Pulmonary artery endothelial cell (primary cell): ENCODE data around the gene TMEM179. TPM values are rescaled to one million over a fixed set of nuclear protein-coding genes. Genes with fewer than 3 reads are reported as not detected.
"Not testable (repeated sequence)": the region's sequence is repeated elsewhere in the genome, so short reads cannot be mapped to it uniquely, and the experiment has no call there.

Experiments
- DNase-seq: peaks from one replicate; pipeline ENCODE4 v3.0.0-alpha.2; 2011; ENCODE audit warnings: low read depth, low spot score
- total RNA-seq: library from RNA; depleted of rRNA; stranded (reverse); fragments of >200 nt; gene quantifications from 2 replicates; pipeline ENCODE4 v1.2.3, GENCODE V29; 2014

The TMEM179 gene
- 0.13 TPM in 1 of 2 replicates, not detected in the other for total RNA-seq

GRCh38 chr14:104604458-104605449, at the start of gene TMEM179:
TSS of gene TMEM179 (minus strand) at chr14:104604772. CDS start at chr14:104604741, 31 bp downstream.
- DNase-seq = no peak

DNA sequence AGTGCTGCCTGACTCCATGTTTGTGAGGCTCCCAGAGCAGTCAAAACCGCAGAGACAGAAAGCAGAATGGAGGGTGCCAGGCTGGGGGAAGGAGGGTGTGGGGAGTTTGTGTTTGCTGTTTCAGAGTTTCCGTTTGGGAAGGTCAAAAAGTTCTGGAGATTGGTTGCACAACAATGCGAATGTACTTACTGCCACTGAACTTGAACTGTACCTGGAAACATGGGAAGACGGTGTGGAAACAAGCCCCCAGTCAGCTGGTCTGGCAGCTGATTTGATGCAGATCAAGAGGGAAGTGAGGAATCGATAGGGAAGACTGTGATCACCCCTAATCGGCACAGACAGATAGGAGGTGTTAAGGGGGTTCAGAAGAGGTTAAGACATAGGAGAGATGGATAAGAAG, 49.5 kb upstream of the TMEM179 start:
- no peak for DNase-seq

DNA sequence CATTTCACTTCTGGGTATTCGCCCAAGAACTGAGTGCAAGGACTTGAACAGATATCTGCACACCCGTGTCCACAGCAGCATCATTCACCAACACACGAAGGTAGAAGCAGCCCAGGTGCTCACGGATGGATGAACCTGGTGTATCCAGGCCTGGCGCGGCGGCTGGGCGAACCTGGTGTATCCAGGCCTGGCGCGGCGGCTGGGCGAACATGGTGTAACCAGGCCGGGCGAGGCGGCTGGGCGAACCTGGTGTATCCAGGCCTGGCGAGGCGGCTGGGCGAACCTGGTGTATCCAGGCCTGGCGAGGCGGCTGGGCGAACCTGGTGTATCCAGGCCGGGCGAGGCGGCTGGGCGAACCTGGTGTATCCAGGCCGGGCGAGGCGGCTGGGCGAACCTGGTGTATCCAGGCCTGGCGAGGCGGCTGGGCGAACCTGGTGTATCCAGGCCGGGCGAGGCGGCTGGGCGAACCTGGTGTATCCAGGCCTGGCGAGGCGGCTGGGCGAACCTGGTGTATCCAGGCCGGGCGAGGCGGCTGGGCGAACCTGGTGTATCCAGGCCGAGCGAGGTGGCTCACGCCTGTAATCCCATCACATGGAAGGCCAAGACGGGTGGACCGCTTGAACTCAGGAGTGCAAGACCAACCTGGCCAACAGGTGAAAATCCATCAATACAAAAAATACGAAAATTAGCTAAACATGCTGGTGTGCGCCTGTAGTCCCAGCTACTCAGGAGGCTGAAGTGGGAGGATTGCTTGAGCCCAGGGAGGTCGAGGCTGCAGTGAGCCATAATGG, 48.8 kb upstream of the TMEM179 start:
- DNase-seq = not testable (repeated sequence)

DNA sequence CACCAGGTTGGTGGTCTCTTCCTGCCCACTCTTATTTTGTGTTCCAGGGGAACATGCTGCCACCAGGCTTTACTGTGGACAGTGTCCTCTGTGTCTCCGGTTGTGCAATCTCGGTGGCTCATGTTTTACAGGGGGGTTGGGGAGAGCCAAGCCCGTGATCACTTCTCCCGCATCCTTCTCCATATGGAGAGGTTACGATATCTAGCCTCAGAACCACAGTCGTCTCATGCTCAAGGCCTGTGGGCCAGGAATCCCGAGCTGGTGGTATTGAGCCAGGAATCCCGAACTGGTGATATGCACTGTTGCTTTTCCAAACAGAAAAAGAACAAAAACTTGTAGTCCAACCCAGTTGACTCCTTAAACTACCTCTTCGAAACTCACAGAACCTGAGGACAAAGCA, 47.8 kb upstream of the TMEM179 start:
- DNase-seq = no peak

GRCh38 chr14:104651876-104652260, 47.3 kb upstream of the TMEM179 start:
- no peak for DNase-seq

DNA sequence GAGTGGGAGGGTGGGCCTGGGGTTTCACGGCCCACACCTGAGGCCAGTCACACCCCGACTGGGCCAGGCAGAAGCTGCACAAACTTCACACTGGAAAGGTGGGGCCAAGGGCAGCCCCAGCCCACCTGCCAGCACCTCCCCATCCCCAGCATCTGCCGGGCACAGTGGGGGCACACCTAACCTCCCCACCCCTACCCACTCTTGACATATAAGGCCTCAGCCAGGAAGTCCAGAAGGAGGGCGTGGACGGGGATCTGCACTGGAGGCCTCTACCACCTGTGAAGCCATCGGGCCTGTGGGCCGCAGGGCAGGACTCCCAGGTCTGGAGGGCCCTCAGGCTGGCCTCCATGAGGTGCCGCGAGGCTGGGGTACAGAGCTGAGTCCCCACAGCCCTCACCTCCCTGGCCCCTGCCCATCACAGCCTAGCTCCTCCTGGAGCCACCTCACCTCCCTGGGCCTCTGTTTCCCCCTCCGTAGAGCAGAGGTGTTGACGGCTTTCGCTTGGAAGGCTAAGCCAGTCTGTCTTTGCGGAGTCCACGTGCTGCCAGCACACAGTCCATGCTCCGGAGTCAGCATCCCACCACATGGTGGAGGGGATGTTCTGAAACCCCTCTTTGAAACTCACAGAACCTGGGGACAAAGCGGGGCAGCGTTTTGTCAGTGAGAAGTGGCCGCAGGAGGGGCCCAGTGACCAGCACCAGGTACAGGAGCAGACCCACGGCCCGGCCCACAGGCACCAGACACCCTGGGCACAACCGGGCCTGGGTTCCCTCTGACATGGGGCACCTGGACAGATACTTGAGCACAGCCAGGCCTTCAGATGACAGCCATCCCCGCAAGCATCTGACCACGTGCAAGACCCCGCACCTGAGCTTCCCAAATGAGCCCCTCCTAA, 46.7 kb upstream of the TMEM179 start:
- DNase-seq = no peak

- DNase-seq = no peak
These were observed 45.7 kb upstream of the TMEM179 start for GRCh38 chr14:104650057-104650980.

GRCh38 chr14:104647467-104648043, 43.0 kb upstream of the TMEM179 start:
- no peak for DNase-seq

GRCh38 chr14:104644656-104645378, 40.2 kb upstream of the TMEM179 start:
- DNase-seq = no peak

DNA sequence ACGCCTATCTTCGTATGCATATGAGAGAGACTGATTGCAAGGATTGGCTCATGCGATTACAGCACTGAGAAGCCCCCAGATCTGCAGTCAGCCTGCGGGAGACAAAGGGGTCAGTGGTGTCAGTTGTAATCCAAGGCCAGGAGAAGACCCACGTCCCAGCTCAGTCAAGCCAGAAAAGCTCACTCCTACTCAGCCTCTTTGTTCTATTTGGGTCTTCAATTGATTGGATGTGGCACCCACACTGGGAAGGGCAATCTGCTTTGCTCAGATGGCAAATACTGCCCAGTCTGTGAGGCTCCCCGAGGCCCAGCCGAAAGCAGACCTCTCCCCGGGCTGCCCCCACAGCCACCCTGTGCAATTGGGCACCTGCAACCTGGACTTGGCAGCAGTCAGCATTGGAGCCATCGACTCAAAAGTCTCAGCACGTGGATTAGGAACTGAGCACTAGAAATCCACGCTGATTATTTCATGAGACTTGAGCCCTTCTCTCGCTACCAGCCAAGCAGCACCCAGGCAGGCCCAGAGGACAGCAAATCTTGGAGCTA, 39.6 kb upstream of the TMEM179 start:
- no peak for DNase-seq

DNA sequence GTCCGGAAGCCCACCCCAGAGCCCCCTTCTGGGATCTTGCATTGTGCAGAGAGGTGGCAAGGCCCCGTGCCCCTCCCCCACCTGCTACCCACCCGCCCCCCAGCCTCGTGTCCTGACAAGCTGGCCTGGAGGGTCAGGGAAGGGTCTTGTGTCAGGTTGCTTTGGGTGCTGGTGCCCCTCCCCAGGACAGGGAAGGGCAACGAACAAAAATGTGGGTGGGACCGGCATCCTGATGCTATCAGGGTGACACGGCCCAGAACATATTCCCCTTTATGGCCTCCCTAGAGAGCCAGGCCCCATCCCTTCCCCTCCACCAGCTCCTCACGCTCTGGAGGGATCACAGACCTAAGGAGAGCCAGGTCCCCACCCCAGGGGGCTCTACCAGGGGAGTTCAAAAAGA, 38.7 kb upstream of the TMEM179 start:
- DNase-seq = no peak

DNA sequence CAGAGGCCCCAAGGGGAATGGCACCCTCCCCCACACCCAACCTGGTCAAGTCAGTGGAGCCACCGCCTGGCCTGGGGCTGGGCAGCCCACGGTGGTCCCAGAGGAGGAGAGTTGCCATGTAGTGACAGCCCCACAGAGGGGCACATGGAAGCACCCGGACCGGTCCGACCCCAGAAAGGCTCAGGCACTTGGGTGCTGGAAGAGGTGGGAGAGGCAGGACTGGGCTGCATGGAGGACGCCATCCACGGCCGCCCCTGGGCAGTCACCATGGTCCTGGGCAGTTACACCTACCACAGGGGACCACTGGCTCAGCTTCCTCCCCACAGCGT, 37.9 kb upstream of the TMEM179 start:
- no peak for DNase-seq

DNA sequence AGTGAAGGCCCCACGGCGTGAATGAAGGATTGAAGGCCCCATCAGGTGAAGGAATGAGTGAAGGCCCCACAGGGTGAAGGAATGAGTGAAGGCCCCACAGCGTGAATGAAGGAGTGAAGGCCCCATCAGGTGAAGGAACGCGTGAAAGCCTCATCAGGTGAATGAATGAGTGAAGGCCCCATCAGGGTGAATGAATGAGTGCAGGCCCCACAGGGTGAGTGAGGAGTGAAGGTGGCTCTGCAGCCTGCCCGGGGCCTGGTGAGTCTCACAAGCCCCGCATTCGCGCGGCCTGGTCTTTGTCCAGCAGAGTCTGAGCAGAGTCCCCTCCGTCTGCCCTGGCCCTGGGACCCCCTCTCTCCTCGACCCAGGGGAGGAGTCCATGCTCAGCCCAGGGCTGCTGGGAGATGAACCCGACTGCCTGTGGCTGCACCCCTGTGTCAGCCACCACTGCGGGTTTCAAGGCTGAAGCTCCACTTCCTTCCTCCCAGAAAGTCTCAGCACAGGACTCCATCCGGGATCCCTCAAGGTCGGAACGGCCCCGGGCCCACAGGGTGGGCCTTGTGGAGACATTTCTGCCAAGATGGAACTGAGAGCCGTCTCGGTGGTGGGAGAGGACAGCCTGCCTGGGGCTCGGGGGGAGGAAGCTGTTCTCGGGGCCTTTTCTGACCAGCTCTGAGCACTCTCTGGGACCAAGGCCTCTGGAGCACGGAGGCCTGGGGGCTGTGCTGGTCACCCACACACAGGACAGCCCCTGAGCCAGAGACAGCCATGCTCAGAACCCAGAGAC, 37.4 kb upstream of the TMEM179 start:
- no peak for DNase-seq

DNA sequence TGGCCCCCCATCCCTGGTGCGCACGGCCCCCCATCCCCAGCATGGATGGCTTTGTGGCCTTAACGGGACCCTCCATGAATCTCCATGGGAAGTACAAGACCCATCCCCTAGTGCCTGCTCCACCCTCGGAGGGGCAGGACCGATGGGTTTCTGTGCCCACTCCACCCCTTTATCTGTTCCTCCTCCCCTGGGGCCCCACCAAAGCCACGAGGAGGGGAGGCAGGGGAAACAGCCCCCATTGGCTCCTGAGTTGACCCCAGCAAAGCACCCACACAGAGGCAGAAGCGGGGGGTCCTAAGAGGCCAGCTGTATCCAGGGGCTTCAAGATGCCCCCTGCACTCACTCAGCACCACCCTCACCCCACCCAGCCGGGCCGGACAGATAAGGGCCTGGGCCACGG, 36.1 kb upstream of the TMEM179 start:
- DNase-seq = no peak

- no peak for DNase-seq
These were observed 35.4 kb upstream of the TMEM179 start for GRCh38 chr14:104639885-104640548.

DNA sequence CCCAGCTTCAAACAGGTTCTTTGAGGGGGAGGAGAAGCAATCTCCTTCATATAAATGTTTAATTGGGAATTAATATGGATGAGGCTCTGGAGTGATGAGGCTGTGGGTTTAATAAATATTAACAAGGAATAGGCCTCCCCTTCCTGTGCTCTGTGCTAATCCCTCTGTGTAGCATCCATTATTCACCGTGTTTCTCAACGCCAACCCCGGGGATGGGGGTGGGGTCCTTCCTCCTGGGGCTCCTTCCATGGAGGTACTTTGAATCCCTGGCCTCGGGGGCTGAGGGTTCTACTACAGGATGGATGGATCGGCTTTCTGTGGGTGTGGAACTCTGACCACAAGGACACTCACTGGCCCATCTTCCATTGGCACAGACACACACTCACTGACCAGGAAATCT, 34.9 kb upstream of the TMEM179 start:
- no peak for DNase-seq

DNA sequence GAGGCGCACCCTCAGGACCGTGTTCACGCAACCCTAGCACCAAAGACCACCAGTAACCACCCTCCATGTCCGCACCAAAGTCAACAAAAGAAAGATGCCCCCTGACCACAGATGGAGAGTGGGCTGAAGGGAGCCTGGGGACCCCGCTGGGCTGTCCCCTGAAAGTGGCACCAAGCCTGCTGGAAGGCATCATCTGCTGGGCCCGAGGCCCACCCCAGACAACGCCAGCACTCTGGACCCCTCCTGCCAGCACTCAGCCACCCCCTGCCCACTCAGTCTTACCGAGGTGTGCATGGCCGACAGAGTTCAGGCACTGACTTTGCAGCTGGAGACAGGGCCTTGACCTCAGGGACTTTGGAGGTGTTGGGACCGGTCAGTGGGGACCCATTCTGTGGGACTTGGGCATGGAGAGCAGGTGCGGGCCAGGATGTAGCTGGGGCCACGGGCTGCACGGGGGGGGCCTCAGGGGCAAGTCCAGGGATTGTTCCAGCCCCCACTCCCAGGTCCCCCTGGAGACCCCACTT, 34.4 kb upstream of the TMEM179 start:
- no peak for DNase-seq
